ENCODE results near the gene GRIK5. TPM values are rescaled to one million over a fixed set of nuclear protein-coding genes. Genes with fewer than 3 reads are reported as not detected.

The GRIK5 gene
- total and polyA plus RNA-seq, 4 donors, result 13.1 to 83.2 (median 48.2) TPM

GRCh38 chr19:41968751-41969595, 101.0 kb downstream of the GRIK5 start:
- no peaks in the 10 kb centered on the region for H3K4me1 ChIP-seq (ENCODE audit: control insufficient read depth, insufficient read depth, low read length)
- WGBS (ENCODE audit: insufficient coverage), result 85% methylated on average over 28 of the region's 28 CpGs
- H3K36me3 ChIP-seq (ENCODE audit: control insufficient read depth, insufficient read depth, low read length), result peaks cover 78% of the 10 kb centered on the region
- H3K4me3 ChIP-seq (ENCODE audit: low read depth, low read length), result no peak overlapping the region
- no peaks in the 10 kb centered on the region for H3K9me3 ChIP-seq (ENCODE audit: control insufficient read depth, insufficient read depth, low read length)
- no peak for DNase-seq (ENCODE audit: low read depth in 4 of 6, low spot score in 6 of 6)
- H3K27ac ChIP-seq (ENCODE audit: low read depth, low read length), result no peak overlapping the region
- H3K27me3 ChIP-seq (ENCODE audit: control insufficient read depth, insufficient read depth, low read length), result no peaks in the 10 kb centered on the region

GRCh38 chr19:41967054-41967783, 102.8 kb downstream of the GRIK5 start:
- Histone ChIP-seq H3K27me3 (ENCODE audit: control insufficient read depth, insufficient read depth, low read length) (no peaks in the 10 kb centered on the region), H3K36me3 (ENCODE audit: control insufficient read depth, insufficient read depth, low read length) (peaks cover 68% of the 10 kb centered on the region), H3K27ac (ENCODE audit: low read depth, low read length) (no peak overlapping the region), H3K9me3 (ENCODE audit: control insufficient read depth, insufficient read depth, low read length) (no peaks in the 10 kb centered on the region), H3K4me1 (ENCODE audit: control insufficient read depth, insufficient read depth, low read length) (no peaks in the 10 kb centered on the region), H3K4me3 (ENCODE audit: low read depth, low read length) (no peak overlapping the region)
- no peak for DNase-seq (ENCODE audit: low read depth in 4 of 6, low spot score in 6 of 6)
- WGBS (ENCODE audit: insufficient coverage), result 80% methylated on average over 26 of the region's 26 CpGs

- Histone ChIP-seq H3K27ac (ENCODE audit: low read depth, low read length) (no peak overlapping the region), H3K4me1 (ENCODE audit: control insufficient read depth, insufficient read depth, low read length) (no peaks in the 10 kb centered on the region), H3K9me3 (ENCODE audit: control insufficient read depth, insufficient read depth, low read length) (no peaks in the 10 kb centered on the region), H3K36me3 (ENCODE audit: control insufficient read depth, insufficient read depth, low read length) (peaks cover 51% of the 10 kb centered on the region), H3K4me3 (ENCODE audit: low read depth, low read length) (no peak overlapping the region), H3K27me3 (ENCODE audit: control insufficient read depth, insufficient read depth, low read length) (no peaks in the 10 kb centered on the region)
- WGBS (ENCODE audit: insufficient coverage), result 78% methylated on average over 4 of the region's 5 CpGs
- DNase-seq (ENCODE audit: low read depth in 4 of 6, low spot score in 6 of 6), result peak in 1 of 6 donors; percentile 4
Measured at GRCh38 chr19:41965106-41965505, 104.9 kb downstream of the GRIK5 start.

GRCh38 chr19:41960973-41961372, 109.0 kb downstream of the GRIK5 start:
- Histone ChIP-seq H3K36me3 (ENCODE audit: control insufficient read depth, insufficient read depth, low read length) (peaks cover 25% of the 10 kb centered on the region), H3K4me3 (ENCODE audit: low read depth, low read length) (no peak overlapping the region), H3K4me1 (ENCODE audit: control insufficient read depth, insufficient read depth, low read length) (peaks cover 23% of the 10 kb centered on the region), H3K27ac (ENCODE audit: low read depth, low read length) (no peak overlapping the region), H3K9me3 (ENCODE audit: control insufficient read depth, insufficient read depth, low read length) (no peaks in the 10 kb centered on the region), H3K27me3 (ENCODE audit: control insufficient read depth, insufficient read depth, low read length) (no peaks in the 10 kb centered on the region)
- WGBS (ENCODE audit: insufficient coverage), result 96% methylated on average over 3 of the region's 5 CpGs
- DNase-seq (ENCODE audit: low read depth in 4 of 6, low spot score in 6 of 6), result no peak

GRCh38 chr19:41959056-41960053, 110.7 kb downstream of the GRIK5 start, which contains the start of gene RABAC1:
Gene RABAC1 (minus strand): TSS chr19:41959321. CDS start chr19:41959292, 29 bp downstream.
- H3K27ac ChIP-seq (ENCODE audit: low read depth, low read length), result peak within 1 kb of the TSS; percentile 90
- H3K36me3 ChIP-seq (ENCODE audit: control insufficient read depth, insufficient read depth, low read length), result peaks cover 29% of the 10 kb centered on the region
- peak within 1 kb of the TSS; percentile 98 for H3K4me3 ChIP-seq (ENCODE audit: low read depth, low read length)
- peak; percentile 82 to 99 (median 90) for DNase-seq (ENCODE audit: low read depth in 4 of 6, low spot score in 6 of 6)
- H3K27me3 ChIP-seq (ENCODE audit: control insufficient read depth, insufficient read depth, low read length), result no peaks in the 10 kb centered on the region
- H3K4me1 ChIP-seq (ENCODE audit: control insufficient read depth, insufficient read depth, low read length), result peaks cover 23% of the 10 kb centered on the region
- H3K9me3 ChIP-seq (ENCODE audit: control insufficient read depth, insufficient read depth, low read length), result no peaks in the 10 kb centered on the region
- 5% methylated on average over 46 of the region's 46 CpGs for WGBS (ENCODE audit: insufficient coverage)

- under 1% methylated on average over 43 of the region's 43 CpGs for WGBS (ENCODE audit: insufficient coverage)
- H3K36me3 ChIP-seq (ENCODE audit: control insufficient read depth, insufficient read depth, low read length), result peaks cover 29% of the 10 kb centered on the region
- H3K9me3 ChIP-seq (ENCODE audit: control insufficient read depth, insufficient read depth, low read length), result no peaks in the 10 kb centered on the region
- peak in 2 of 6 donors; percentile 80 to 85 for DNase-seq (ENCODE audit: low read depth in 4 of 6, low spot score in 6 of 6)
- peaks cover 23% of the 10 kb centered on the region for H3K4me1 ChIP-seq (ENCODE audit: control insufficient read depth, insufficient read depth, low read length)
- H3K4me3 ChIP-seq (ENCODE audit: low read depth, low read length), result peak overlapping the region; percentile 98
- H3K27ac ChIP-seq (ENCODE audit: low read depth, low read length), result peak overlapping the region; percentile 90
- H3K27me3 ChIP-seq (ENCODE audit: control insufficient read depth, insufficient read depth, low read length), result no peaks in the 10 kb centered on the region
Measured at GRCh38 chr19:41958367-41959055, 111.5 kb downstream of the GRIK5 start.

- peak overlapping the region; percentile 98 for H3K4me3 ChIP-seq (ENCODE audit: low read depth, low read length)
- 6% methylated on average over 9 of the region's 10 CpGs for WGBS (ENCODE audit: insufficient coverage)
- no peaks in the 10 kb centered on the region for H3K27me3 ChIP-seq (ENCODE audit: control insufficient read depth, insufficient read depth, low read length)
- no peaks in the 10 kb centered on the region for H3K9me3 ChIP-seq (ENCODE audit: control insufficient read depth, insufficient read depth, low read length)
- H3K27ac ChIP-seq (ENCODE audit: low read depth, low read length), result peak overlapping the region; percentile 90
- peaks cover 25% of the 10 kb centered on the region for H3K36me3 ChIP-seq (ENCODE audit: control insufficient read depth, insufficient read depth, low read length)
- H3K4me1 ChIP-seq (ENCODE audit: control insufficient read depth, insufficient read depth, low read length), result peaks cover 23% of the 10 kb centered on the region
- DNase-seq (ENCODE audit: low read depth in 4 of 6, low spot score in 6 of 6), result peak in 3 of 6 donors; percentile 65 to 94 (median 77)
Measured at GRCh38 chr19:41957838-41958366, 112.1 kb downstream of the GRIK5 start.

- Histone ChIP-seq H3K9me3 (ENCODE audit: control insufficient read depth, insufficient read depth, low read length) (no peaks in the 10 kb centered on the region), H3K4me1 (ENCODE audit: control insufficient read depth, insufficient read depth, low read length) (peaks cover 23% of the 10 kb centered on the region), H3K27me3 (ENCODE audit: control insufficient read depth, insufficient read depth, low read length) (no peaks in the 10 kb centered on the region), H3K27ac (ENCODE audit: low read depth, low read length) (no peak overlapping the region), H3K36me3 (ENCODE audit: control insufficient read depth, insufficient read depth, low read length) (peaks cover 23% of the 10 kb centered on the region), H3K4me3 (ENCODE audit: low read depth, low read length) (no peak overlapping the region)
- no peak for DNase-seq (ENCODE audit: low read depth in 4 of 6, low spot score in 6 of 6)
- 89% methylated on average over 7 of the region's 11 CpGs for WGBS (ENCODE audit: insufficient coverage)
Measured at GRCh38 chr19:41957161-41957837, 112.7 kb downstream of the GRIK5 start.

Data from spinal cord (tissue), 10 donors.